T-helper 1 cell (primary cell): Measurements from ENCODE around the gene AP3S1.
A peak's percentile ranks its signal among the peaks of the same experiment; 100 is the strongest.

ENCODE experiments used
- DNase-seq, 5 donors: peaks; one replicate each; pipeline ENCODE4 v3.0.0-alpha.2; 2012 to 2020

Gene AP3S1

DNA sequence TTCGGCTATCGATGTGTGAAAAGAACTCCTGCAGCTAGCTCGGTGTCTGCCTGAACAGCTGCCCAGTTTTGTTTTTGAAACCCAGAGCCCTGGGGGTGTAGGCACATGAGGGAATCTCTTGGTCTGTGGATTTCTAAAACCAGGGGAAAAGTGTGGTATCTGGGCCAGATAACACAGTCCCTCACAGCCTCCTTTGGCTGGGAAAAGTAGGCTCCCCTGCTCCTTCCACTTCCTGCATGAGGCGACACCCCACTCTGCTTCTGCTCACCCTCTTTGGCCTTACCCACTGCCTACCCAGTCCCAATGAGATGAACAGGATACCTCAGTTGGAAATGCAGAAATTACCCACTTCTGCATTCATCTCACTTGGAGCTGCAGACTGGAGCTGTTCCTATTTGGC, 15.8 kb upstream of the AP3S1 start:
- no peak for DNase-seq

DNA sequence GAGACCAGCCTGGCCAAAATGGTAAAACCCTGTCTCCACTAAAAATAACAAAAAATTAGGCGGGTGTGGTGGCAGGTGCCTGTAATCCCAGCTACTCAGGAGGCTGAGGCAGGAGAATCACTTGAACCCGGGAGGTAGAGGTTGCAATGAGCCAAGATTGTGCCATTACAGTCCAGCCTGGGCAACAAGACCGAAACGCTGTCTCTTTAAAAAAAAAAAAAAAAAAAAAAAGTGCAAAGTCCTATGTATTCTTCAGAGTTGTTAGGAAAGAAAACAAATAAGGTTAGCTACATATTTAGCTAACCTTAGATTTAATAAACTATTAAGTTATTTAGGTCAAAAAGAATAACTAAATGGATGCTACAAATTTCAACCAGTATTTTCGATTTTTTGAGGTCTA, 11.8 kb upstream of the AP3S1 start:
- DNase-seq, result no peak

DNA sequence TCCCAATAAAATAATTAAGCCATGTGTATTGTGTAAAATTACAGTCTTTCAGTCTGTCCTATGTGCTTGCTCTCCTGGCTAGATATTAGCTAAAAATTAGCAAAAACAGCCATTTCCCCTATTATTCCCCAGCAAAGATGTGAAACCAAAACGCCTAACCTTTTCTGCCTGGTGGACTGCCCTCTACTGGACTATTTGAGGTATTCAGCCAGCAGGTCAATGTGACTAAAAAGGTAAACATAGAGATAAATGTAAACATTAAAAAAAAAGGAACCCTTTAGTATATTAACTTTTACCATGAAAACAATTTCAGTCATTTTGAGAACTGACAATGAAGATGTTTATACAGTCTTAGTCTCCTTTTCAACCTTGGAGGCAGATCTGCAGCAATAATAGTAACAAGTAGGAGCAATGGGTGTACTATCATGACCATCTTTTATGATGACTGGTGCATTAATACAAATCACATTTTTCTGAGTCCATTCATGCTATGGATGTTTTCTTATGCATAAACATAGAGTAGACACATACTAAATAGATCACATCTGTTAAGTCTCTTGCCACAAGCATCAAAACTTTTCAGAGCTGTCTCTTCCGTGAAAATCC, 10.5 kb upstream of the AP3S1 start:
- DNase-seq, result peak in 2 of 5 donors; percentile 16 to 37

DNA sequence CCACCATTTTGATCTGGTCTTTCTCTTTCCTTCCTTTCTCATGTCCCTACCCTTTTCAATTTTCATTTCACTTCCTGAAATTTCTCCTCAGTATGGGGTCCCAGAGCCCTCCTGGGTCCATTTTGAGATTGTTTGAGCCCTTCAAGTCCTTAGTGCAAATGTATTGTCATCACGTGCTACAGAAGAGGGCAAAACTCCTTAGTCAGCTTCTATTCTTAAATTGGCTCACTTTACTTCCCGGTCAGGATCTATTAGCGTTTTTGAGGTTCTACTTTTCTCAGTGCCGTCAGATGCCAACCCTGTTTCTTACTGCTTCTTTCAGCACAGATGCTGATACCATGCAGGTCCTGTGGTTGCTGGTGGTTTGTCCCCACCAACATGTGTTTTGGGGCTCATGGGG, 6.3 kb upstream of the AP3S1 start:
- DNase-seq, result no peak

DNA sequence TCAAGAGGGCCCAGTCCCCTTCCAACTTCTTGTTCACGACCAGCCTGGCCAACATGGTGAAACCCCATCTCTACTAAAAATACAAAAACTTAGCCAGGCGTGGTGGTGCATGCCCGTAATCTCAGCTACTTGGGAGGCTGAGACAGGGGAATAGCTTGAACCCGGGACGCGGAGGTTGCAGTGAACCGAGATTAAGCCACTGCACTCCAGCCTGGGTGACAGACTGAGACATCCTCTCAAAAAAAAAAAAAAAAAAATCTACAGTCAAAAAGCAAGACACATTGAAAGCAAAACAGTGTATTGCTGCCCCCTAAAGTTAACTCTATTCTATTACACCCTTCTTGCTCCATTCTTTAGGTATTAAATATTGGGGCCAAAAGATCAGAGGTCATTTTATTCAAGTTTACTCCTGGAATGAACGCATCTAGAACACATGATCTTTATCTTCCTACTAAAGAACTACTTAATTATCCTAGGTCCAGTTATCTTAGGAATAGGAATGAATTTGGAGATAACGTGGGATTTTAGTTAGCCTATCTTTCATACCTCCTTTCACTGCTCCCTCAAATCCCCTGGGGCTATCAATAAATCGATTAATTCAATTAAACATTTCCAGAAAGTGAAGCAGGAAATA, 2.7 kb upstream of the AP3S1 start:
- DNase-seq, result peak in 2 of 5 donors; percentile 10 to 72

DNA sequence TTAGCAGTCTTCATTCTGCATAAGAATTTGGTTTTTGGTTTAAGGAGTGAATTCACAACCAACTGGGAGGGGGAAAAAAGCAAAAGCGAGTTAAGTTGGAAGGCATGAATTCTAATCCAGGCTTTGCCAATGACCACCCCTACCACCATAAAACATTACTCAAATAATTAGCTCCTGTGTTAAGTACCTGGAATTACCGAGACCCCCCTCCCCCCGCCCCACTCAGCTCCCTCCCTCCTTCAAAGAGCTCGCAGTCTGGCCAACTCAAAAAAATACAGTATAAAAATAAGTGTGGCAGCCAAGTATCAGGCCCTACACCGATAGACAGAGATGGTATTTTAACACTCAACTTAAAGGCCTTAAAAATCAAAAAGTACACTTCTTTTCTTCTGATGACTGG, 862 bp upstream of the AP3S1 start:
- DNase-seq, result no peak

DNA sequence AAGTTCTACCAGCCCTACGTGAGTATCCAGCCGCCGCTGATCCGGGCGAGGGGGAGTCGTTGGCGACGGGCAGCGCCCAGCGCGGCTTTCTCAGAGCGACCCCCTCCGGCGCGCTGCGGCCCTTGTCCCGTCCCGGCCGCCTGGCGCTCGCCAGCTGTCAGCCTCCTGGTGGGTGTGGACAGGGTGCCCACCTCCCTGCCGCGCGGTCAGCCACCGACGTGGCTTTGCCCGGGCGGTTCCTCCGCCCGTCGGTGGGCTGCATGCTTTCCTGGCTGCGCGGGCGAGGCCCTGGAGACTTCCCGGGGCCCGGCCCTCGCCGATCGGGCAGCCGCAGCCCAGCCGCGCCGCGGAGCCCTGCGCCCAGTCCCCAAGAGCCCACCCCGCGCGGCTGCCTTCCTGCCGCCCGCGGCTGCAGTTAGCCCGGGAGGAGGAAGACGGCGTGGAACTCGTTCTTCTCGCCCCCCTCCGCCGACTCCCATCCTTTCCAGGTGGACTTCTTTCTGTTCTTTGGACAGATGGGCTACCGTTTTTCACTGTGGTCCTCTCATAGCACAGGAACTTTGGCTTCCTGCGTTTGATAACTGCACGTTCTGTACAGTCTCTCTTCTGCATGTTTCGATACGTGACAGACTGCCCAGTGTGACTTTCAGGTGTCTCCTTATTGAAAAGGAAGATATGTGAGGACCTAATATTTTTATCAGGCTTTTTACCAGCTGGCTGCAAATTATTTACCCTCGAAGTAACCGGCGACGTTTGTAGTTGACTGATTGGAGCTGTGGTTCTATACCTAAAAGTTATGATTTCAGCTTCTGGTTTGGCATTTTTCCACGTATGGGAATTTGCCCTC, 577 bp downstream of the AP3S1 start:
- peak in 3 of 5 donors; percentile 8 to 25 (median 17) for DNase-seq

DNA sequence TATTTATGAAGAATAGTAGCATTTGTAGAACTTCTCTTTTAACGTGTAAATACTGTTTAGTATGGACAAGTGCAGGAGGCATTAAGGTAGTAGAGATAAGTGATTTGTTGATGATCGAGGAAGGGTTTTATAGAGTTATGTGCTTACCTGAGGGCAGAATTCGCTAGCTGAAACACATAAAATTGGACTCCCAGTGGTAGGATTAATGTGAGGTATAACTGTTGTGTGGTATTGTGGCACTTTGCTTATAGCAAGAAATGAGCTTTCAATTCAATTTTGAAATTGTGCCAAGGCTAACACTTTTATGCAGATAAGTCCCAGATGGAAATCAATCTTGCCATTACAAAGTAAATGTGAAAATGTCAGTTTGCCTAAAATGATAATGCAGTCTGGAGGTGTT, 1.2 kb downstream of the AP3S1 start:
- DNase-seq, result no peak

DNA sequence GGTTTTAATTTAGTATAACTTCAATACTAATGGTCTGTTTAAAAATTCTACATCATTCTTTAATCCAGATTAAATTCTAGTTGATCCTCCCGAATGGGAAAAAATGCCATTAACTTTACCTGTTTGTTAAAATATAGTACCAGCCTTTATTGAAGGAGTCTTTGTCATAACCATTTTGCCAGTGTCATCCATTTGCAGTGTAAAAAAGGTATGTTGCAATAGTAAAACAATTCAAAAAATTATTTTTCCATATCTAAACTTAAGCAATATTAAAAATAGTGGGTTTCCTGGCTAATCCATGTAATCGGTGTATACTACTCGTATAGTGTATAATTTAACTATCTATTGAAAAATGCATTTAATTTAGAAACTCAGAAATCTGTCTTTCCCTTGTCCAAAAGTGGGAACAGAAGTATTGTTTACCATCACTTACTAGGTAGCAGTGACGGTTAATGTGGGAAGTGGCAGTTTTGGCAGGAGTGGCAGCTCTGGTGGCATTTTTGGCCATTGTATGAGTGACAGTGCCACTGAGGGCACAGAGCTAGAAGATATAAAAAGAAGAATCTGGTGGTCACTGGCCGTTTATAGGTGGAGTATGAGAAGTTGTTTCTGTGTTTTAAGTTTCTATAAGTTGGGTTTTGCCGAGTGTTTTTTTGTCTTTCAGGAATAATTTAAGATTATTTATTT, 1.9 kb downstream of the AP3S1 start:
- DNase-seq, result no peak

DNA sequence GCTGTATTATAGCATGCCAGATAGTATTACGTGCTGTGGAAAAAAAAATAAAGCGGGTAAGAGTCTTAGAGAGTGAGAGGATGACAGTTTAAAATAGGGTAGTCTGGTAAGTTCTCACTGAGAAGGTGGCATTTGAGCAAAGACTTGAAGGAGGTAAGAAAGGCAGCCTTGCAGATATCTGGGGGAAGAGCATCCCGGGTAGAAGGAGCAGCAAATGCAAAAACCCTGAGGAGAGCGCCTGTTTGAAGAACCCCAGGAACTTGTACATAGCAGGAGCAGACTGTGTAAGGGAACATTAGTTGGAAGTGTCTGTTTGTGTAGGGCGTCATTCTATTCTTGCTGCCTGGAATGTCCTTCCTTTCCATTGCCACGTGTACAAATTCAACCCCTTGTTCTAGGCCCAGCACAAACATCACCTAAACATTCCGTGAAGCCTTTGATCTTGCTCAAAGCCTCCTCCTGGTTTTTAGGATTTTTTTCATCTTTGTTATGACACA, 2.6 kb downstream of the AP3S1 start:
- no peak for DNase-seq

DNA sequence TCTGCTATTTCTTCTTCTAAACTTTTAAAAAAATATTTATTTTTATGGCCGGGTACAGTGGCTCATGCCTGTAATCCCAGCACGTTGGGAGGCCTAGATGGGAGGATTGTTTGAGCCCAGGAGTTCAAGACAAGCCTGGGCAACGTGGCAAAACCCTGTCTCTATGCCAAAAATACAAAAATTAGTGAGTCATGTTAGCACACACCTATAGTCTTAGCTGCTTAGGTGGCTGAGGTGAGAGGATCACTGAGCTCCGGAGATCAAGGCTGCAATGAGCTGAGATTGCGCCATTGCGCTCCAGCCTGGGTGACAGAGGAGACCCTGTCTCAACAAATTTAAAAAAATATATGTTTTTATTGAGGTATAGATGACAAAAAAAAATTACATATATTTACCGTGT, 5.6 kb downstream of the AP3S1 start:
- no peak for DNase-seq

DNA sequence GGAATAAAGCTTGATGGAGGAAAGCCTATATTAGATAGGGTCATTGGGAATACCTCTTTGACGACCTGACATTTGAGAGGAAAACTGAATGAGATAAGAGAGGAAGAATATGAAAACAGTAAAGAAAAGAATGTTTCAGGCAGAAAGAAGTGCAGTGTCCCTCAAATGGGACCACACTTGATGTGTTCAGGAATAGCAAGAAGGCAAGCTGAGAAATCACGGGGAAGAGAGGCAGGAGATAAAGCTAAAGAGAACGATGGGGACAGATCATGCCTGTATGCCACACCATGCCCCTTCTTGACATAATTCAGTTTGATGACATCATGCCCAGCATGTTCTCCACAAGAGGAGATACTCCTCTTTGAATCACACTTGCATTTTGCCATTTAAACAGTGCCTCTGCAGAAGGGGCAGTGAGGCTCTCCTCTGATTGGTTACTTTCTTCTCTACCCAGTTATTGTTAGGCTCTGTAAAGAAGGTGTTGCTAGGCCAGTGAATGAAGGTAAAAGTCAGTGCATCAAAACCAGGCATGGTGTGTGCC, 7.6 kb downstream of the AP3S1 start:
- no peak for DNase-seq

DNA sequence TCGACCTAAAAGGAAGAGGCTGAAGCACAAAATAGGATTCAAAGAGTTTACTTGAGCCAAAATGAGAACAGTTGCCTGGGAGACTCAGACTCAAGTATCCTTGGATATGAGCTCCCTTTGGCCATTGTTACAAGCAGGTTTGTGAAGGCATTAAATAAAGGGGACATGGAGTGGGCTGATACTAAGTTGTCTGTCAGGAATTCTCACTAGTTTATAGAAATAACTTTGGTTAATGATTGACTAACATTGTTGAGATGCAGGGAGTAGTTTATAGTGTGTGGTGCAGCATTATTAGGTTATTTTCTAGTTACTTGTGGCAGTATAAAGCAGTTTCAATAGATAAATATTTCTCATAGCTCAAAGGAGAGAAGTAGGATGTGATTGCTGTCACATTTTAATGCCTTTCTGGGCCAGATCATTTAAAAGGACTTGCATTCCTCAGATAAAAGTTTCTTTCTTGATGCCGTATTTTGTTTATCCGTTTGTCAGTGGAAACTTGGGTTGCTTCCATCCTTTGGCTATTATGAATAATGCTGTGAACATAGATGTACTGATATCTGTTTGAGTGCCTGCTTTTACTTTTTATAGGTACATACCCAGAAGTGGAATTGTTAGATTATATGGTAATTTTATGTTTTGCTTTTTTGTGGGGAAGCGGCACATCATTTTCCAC, 9.1 kb downstream of the AP3S1 start:
- no peak for DNase-seq

DNA sequence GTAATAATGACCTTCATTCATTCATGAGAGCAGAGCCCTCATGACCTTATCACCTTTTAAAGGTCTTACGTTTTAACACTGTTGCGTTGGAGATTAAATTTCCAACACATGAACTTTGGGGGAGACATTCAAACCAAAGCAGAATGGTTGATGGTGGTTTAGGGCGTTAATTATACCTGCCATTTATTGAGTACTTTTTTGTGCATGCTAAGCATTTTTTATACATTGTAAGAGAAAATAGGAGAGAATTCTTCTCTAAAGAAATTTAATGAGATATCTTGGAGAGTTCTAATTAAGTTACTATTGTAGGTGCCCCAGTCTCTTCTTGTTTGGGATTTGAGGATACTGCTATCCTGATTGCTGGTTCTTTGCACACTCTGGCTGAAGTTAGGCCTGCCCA, 12.4 kb downstream of the AP3S1 start:
- DNase-seq, result no peak

DNA sequence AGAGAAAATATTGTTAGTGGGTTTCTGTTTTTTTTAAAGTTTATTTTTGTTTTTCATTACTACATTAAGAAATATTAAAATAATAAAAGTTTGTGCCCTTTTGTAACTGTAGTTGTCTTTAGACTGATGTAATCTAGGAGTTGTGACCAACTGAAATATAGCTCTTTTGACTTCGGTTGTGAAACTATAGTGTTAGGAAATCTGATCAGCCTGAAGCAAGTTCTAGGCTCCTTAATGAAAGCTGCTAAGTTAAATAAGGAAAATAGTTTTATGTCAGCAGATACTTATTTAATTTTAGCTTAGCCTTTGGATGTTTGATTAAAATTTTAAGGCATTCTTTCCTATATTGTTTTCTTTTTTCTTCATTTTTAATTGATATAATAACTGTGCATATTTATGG, 14.2 kb downstream of the AP3S1 start:
- no peak for DNase-seq

DNA sequence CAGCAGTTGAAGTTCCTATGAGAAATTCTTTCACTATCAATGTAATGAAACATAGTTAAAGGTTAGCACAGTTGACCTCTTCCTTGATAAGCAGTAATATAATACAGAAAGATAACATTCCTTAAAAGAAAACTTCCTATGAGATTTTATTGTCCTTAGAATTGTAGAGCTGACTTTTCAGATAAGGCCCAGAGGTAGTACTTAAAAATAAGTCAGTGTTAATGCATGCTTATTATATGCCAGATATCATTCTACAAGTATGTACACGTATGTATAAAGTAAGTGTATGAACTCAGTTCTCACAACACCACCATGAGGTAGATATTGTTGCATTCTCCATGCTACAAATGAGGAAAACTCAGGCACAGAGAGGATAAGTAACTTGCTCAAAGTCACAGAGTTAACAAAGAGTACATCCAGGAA, 15.3 kb downstream of the AP3S1 start:
- DNase-seq, result no peak

DNA sequence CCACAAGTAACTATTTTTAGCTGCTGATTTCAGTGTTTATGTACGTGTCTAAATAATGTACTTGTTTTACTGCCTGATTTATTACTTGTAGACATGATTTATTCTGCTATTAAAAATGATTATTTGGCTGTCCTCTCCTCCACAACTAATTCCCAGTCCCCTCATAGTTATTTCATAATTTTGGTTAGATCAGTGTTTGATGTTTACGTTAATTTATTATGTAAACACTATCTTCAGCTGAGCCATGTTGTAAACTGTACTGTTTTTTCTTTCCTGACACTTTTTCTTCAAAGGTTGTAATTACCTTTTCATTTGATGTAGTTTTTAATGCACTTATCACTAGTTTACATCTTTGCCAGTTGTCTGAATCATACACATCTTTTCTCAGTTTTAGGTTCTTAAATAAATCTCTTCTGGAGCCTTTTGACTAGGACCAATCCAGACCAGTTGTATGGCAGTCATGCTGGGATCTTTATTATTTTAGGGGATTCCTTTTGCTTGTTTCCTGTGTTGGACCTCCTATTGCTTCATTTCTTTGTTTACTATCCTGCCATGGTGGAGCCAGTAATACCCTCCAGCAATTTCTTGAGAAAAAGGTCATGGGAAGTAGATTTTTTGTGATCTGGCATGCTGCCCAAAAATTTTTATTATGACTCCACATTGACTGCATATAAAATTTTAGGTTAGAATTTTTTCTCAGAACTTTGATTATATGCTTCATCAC, 16.1 kb downstream of the AP3S1 start:
- DNase-seq, result no peak

DNA sequence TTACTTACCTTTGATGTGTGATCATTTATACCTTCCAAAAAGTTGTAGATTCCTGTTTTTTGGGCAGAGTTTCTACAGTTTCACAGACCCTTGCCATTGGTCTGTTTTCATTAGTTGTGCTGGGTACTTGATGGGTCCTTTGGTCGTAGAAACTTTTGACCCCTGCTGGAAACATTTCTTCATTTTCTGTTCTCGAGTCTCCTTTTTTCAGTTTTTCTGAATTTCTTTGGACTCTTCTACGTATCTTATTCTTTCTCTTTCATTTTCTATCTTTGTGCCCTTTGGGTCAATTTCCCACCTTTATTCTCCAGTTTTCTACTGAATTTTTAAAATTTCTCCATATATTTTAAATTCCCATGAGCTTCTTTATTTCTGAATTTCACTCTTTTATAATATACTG, 16.7 kb downstream of the AP3S1 start:
- no peak for DNase-seq

DNA sequence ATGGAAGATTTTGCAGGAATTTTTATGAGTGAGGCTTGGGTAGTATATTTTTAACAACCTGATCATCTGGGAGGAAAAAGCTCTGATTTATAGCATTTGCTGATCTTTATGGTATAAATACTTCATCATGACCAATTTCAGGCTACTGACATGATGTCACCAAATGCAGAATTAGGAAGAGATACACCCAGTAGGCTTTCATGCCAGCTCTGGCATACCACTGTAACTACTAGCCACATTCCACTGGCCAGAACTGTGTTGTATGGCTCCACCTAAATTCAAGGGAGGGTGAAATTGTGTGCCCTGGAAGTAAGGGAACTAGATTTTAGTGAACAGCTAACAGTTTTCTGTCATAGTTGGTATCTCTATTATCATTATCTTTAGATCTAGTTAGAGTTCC, 17.6 kb downstream of the AP3S1 start:
- no peak for DNase-seq

DNA sequence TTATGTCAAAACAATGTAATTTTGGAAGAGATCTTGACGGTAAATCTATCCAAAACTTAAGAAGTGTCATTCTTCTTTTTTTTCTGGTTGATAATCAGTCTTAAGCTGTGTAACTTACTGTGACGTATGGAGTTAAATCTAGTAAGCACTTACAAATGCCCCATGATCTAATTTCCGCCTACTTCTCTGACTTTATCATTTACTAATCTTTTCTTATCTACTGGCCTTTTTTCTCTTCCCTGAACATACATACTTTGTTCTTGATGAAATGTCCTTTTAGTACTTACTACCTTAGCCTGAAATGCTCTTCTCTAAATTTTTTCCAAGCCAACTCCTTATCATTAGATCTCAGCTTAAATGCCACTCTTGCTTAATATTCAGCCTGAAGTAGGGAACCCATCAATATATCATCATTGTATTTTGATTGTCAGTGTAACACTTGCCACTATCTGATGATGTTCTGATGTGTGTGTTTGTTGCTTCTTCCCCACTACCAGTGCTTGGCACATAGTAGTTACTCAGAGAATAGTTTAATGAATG, 27.6 kb downstream of the AP3S1 start:
- DNase-seq, result no peak

DNA sequence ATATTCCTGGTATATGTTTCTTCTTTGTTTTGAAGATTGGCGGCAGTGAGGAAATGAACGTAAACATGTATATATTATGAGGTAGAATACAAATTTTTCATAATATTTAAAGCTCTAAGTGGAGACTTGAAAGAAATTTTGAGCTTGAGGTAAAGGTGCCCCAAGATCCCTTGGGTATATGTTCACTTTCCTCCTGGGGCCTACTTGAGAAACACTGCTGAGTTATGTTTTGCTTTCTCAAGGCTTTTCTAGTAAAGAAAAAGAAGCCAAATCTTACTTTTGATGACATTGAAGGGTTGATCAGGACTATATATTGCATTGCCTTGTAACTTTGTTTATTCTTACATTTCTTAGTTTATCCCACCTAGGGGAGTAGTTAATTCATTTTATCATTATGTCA, 30.7 kb downstream of the AP3S1 start:
- DNase-seq, result no peak
